KOPT-K1 (cell line): Measurements from ENCODE around the gene SPRYD4.
"Not testable (repeated sequence)": the region's sequence is repeated elsewhere in the genome, so short reads cannot be mapped to it uniquely, and the experiment has no call there.

Source experiments
- H3K27ac ChIP-seq: fragments of 200-600 bp; sonication (generic); 2 replicates; pipeline ENCODE4 v1.5.1; 2016; ENCODE audit warnings: antibody characterized with exemption, mild to moderate bottlenecking, low read depth, low read length; ENCODE audit not compliant: poor library complexity, severe bottlenecking
- H3K36me3 ChIP-seq: fragments of 200-600 bp; sonication (generic); 2 replicates; pipeline ENCODE4 v1.5.1; 2017; ENCODE audit warnings: antibody characterized with exemption, mild to moderate bottlenecking, low read length, moderate library complexity; ENCODE audit not compliant: insufficient read depth
- H3K9me3 ChIP-seq: fragments of 200-600 bp; sonication (generic); 2 replicates; pipeline ENCODE4 v1.5.1; 2017; ENCODE audit warnings: antibody characterized with exemption, low read length, mild to moderate bottlenecking; ENCODE audit not compliant: insufficient read depth, poor library complexity, severe bottlenecking

The SPRYD4 gene

GRCh38 chr12:56468216-56469006 lies at the start of gene SPRYD4:
Gene SPRYD4 (plus strand): TSS chr12:56468578. CDS start chr12:56468592, 14 bp downstream.
- H3K36me3 ChIP-seq: peaks cover 40% of the 10 kb centered on the region
- no peaks in the 10 kb centered on the region for H3K9me3 ChIP-seq
- peak within 1 kb of the TSS; percentile 91 for H3K27ac ChIP-seq

GRCh38 chr12:56420411-56420810 lies 48.0 kb upstream of the SPRYD4 start:
- no peaks in the 10 kb centered on the region for H3K9me3 ChIP-seq
- peaks cover 99% of the 10 kb centered on the region for H3K36me3 ChIP-seq
- H3K27ac ChIP-seq: no peak overlapping the region

- Histone ChIP-seq H3K36me3 (peaks cover 100% of the 10 kb centered on the region), H3K27ac (no peak overlapping the region), H3K9me3 (no peaks in the 10 kb centered on the region)
Measured at GRCh38 chr12:56425193-56425592, 43.2 kb upstream of the SPRYD4 start.

- no peaks in the 10 kb centered on the region for H3K9me3 ChIP-seq
- H3K27ac ChIP-seq: no peak overlapping the region
- peaks cover 100% of the 10 kb centered on the region for H3K36me3 ChIP-seq
Measured at GRCh38 chr12:56425940-56426438, 42.4 kb upstream of the SPRYD4 start.

DNA sequence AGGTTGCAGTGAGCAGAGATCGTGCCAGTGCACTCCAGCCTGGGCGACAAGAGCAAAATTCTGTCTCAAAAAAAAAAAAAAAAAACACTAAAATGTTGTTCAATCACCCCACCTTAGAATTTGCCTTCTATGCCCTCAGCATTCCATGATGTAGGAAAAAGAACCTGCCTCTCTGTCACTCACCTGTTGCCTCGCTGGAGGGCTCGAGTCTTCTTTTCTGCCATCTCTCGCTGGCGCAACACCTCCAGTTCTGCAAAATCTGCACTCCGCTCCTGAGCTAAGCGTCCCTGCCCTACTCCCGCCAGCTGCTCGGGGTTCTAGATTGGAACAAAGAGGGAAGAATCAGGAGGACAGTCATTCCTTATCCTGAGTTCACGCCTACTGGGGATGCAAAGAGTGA lies 37.1 kb upstream of the SPRYD4 start:
- peaks cover 86% of the 10 kb centered on the region for H3K36me3 ChIP-seq
- no peaks in the 10 kb centered on the region for H3K9me3 ChIP-seq
- H3K27ac ChIP-seq: no peak overlapping the region

DNA sequence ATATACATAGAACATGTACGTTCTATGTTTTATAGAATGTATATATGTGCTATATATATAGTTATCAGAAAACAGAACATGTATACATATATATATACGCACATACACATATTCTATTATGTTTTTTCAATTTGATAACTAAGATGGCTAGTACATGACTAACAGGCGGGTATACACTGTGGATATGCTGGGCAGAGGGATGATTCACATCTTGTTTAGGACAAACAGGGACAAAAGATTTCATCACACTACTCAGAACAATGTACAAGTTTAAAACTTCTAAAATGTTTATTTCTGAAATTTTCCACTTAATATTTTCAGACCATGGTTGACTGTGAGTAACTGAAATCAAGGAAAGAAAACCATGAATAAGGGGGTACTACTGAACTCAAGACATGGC lies 36.5 kb upstream of the SPRYD4 start:
- peaks cover 81% of the 10 kb centered on the region for H3K36me3 ChIP-seq

GRCh38 chr12:56434828-56435227 lies 33.5 kb upstream of the SPRYD4 start:
- Histone ChIP-seq H3K9me3 (no peaks in the 10 kb centered on the region), H3K27ac (no peak overlapping the region), H3K36me3 (peaks cover 51% of the 10 kb centered on the region)

More for the DNA sequence above, 36.5 kb upstream of the SPRYD4 start:
- Histone ChIP-seq H3K27ac (no peak overlapping the region), H3K9me3 (no peaks in the 10 kb centered on the region)

DNA sequence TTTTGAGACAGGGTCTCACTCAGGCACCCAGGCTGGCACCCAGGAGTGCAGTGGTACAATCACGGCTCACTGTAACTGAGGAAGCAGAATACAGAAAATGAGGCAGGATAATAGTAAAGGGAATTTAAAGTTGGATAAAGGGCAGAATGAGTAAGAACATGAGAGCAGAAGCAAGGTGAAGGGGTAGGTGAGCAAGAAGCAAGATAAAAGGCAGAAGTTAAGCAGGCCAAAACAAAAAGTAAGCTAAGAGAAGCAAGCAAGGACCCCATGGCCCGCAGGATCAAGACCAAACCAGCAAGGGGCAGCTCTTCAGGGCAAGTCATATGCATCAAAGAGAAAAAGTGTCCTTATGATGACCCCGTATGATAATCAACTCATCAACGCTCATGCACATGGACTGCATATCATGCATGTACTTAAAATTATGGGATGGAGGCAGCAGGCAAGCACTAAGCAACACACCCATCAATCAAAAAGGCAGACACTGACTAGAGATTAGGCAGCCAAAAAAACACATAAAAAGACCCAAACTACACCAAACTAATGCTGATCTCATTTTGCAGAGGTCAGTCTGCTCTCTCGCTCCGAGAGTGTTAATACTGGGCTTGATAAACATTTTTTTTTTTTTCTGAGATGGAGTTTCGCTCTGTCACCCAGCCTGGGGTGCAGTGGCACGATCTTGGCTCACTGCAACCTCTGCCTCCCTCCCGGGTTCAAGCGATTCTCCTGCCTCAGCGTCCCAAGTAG lies 30.8 kb upstream of the SPRYD4 start:
- no peaks in the 10 kb centered on the region for H3K9me3 ChIP-seq
- peaks cover 47% of the 10 kb centered on the region for H3K36me3 ChIP-seq
- no peak overlapping the region for H3K27ac ChIP-seq

- not testable (repeated sequence) for H3K27ac ChIP-seq, H3K9me3 ChIP-seq
- H3K36me3 ChIP-seq: peaks cover 45% of the 10 kb centered on the region
Measured at GRCh38 chr12:56443208-56443607, 25.2 kb upstream of the SPRYD4 start.

- H3K36me3 ChIP-seq: peaks cover 19% of the 10 kb centered on the region; the same call in 1 of the 2 replicates
- peak within 1 kb of the TSS; percentile 96 for H3K27ac ChIP-seq
- H3K9me3 ChIP-seq: no peaks in the 10 kb centered on the region
Measured at GRCh38 chr12:56448860-56449621, 19.3 kb upstream of the SPRYD4 start, which contains the start of gene TIMELESS. Gene TIMELESS (minus strand): TSS chr12:56449426. CDS start chr12:56434170, 15,256 bp downstream.

DNA sequence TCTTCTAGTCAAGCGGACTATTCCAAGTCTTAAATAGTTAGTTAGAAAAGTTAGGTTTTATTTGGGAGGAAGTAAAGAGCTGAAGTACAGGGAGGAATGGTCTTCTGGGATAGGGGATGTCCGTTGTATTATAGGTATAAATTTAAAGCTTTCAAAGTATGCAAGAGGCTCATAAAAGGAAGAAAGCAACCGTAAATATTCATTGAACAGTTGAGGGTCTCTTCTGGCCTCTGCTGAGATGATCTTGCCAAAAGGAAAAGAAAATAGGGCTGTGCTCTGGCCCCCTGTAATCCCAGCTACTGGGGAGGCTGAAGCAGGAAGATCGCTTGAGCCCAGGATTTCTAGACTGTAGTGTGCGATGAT lies 18.8 kb upstream of the SPRYD4 start:
- peaks cover 13% of the 10 kb centered on the region; the same call in 1 of the 2 replicates for H3K36me3 ChIP-seq
- no peaks in the 10 kb centered on the region for H3K9me3 ChIP-seq
- H3K27ac ChIP-seq: peak overlapping the region; percentile 96

DNA sequence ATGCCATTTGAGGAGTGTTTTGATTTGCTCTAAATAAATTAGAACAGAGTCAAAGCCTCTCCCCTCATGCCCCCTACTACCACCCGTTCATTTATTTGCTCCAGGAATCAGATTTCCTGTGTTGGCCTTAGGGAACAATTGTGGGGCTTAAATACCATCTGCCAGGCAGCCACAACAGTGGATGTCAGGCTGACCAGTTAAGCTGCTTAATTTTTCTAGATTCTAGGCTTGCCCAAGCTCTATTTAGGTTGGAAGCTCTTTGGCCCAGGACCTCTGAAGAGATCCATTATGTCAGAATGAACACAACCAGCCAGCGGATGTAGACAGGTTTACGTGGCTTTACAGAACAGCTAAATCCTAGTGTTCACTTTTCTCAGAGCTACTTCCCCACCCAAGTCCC lies 18.1 kb upstream of the SPRYD4 start:
- Histone ChIP-seq H3K36me3 (peaks cover 10% of the 10 kb centered on the region; the same call in 1 of the 2 replicates), H3K27ac (no peak overlapping the region), H3K9me3 (no peaks in the 10 kb centered on the region)

- Histone ChIP-seq H3K27ac (no peak overlapping the region), H3K36me3 (peaks cover 4% of the 10 kb centered on the region; the same call in 1 of the 2 replicates)
Measured at GRCh38 chr12:56451147-56451546, 17.2 kb upstream of the SPRYD4 start.

DNA sequence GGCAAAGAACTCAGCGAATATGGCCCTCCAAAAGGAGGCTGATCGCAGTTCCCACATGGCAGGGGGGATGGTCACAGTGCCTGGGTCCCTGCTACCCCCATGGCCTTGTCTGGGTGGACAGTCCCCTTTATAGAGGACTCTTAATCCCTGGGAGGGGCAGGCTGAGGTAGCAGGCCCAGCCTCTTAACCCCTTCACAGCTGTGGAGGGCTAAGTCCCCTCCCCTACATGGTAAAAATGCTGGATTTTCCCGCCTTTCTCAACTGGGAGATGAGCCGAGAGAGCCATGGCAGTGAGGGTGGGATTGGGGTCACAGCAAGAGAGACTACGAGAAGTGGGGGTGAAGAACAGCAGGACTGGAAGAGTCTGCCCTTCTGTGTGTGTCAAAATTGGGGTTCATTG lies 13.8 kb upstream of the SPRYD4 start, which contains the start of gene MIP:
MIP (minus strand) TSS at position 101 of the 400 bp plus-strand sequence; CDS start at position 57, 44 bp downstream.
- Histone ChIP-seq H3K9me3 (no peaks in the 10 kb centered on the region), H3K36me3 (no peaks in the 10 kb centered on the region), H3K27ac (no peak within 1 kb of the TSS)

More at GRCh38 chr12:56451147-56451546, 17.2 kb upstream of the SPRYD4 start:
- H3K9me3 ChIP-seq: no peaks in the 10 kb centered on the region
